DMS 273 (cell line): ENCODE data around the gene AIMP2.
"Not testable (repeated sequence)": the region's sequence is repeated elsewhere in the genome, so short reads cannot be mapped to it uniquely, and the experiment has no call there.

Experiments
- DNase-seq: peaks from one replicate; lab custom pipeline; 2025; ENCODE audit not compliant: unreplicated experiment; lab: John Stamatoyannopoulos, UW

The AIMP2 gene

DNA sequence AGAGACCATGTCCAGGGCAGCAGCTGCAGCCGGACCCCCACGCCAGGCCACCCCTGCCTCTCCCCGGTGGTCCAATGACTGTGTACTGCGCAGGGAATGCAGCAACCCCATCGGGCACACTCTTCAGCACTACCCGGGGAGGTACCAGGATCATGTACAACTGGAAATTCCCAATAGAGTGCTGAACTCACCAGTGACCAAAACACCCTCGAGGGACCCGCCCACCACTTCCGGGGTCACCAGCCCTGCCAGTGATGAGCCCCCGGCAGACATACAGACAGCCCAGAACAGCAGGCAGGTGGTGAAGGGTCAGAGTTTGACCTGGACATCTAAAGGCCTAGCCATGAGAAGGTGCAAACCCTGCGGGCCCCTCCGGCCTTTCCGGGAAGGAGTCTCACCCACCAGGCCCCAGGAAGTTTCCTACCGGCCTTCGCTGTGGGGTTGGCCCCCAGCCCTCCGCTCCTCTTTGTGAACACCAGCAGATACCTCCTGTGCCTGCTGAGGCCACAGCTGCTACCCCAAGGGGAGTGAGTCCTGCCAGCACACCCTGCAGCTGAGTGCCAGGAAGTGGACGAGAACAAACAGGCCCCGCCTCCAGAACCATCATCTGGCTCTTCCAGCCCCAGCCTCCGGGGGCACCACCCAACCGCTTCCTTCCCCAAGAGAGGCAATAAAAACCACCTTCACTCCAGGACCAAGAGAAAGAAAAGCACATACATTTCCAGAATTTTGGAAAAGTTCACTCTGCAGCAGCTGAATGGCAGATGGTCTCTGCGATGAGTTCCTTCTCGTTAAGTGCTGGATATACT, 17.1 kb downstream of the AIMP2 start:
- peak; percentile 89 for DNase-seq

GRCh38 chr7:6026820-6027311, 17.8 kb downstream of the AIMP2 start:
- no peak for DNase-seq

DNA sequence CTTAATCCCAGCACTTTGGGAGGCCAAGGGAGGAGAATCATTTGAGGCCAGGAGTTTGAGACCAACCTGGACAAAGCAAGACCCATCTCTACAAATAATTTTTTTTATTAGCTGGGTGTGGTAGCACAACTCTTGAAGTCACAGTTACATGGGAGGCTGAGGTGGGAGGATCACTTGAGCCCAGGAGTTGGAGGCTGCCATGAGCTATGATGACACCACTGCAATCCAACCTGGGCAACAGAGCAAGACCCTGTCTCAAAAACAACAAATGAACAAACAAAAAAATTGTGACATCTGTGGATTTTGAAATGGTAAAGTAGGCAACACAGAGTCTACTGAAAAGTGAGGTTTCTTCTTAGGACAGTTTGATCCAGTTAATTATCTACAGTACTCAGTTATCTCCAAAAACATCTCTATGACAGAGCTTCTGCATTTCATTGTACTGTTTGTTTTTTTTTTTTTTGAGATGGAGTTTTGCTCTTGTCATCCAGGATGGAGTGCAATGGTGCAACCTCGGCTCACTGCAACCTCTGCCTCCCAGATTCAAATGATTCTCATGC, 18.8 kb downstream of the AIMP2 start:
- no peak for DNase-seq

GRCh38 chr7:6028563-6028962, 19.5 kb downstream of the AIMP2 start:
- no peak for DNase-seq

DNA sequence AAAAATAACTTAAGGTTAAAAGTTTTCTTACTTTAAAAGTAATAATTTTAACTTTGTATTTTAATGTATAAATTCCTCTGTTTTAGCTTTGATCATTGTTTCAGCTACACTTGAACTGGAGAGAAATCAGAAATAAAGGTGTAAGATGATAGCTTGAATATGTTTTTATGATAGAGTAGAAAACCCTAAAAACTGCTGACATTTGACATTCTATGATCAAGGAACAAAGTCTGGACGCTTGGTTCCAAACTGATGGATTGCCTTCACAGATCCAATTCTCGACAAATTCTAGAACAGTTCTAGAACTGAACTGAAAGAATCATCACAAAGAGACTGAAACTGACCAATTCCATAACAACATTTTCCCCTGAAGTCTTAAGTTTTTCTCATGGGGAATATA, 21.9 kb downstream of the AIMP2 start, which contains the start of gene ANKRD61:
ANKRD61 (plus strand) TSS at position 389 of the 400 bp plus-strand sequence; CDS start at position 389, 0 bp downstream.
- no peak for DNase-seq

DNA sequence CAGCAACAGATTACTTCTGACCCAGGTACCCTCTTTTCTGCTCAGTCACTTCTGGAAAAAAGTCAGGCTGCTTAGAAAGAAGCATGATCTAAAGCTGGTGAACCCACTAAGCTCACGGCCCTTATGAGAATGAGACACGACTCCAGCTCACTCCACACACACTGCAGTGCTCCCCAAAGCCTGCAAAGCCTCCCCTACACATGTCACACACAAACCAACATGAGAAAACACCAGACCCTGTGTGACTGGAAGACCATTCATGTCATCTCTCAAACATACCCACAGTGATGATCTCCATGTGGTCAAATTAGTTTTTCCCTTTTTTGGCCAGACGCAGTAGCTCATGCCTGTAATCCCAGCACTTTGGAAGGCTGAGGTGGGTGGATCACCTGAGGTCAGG, 22.5 kb downstream of the AIMP2 start:
- DNase-seq = no peak

DNA sequence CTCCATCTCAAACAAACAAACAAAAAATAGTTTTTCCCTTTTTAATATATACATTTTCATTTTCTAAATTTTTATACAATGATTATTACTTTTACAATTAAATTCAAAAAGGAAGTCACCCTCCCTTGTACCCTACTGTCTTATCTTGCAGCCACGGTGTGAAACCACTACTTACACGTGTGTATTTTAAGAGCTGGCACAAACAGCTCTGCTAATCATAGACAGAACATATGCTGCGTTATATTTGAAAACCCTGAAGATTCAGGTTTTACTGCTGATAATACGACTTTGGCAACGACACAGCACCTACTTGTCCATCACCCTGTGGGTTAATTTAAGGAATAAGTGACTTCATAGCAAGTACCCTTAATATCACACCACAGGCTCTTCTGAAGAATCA, 23.1 kb downstream of the AIMP2 start:
- no peak for DNase-seq

DNA sequence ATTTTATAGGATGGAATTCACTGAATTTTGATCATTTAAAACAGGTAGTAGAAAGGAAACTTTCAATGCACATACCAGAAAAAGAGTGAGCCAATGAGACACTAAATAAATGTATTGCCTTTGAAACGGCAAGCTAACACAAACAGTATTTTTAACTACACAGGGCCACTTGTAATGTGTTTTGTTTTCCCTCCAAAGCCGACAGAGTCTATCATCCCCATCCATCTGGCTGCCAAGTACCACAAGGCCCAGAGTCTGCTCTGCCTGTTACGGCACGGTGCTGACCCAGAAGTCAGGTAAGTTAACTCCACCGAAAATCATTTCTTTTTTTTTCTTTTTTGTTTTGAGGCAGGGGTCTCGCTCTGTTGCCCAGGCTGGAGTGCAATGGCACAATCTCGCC, 23.6 kb downstream of the AIMP2 start:
- no peak for DNase-seq

GRCh38 chr7:6035165-6035564, 26.1 kb downstream of the AIMP2 start:
- DNase-seq = no peak

GRCh38 chr7:6035686-6036085, 26.6 kb downstream of the AIMP2 start:
- no peak for DNase-seq

- no peak for DNase-seq
These were observed 40.7 kb downstream of the AIMP2 start for GRCh38 chr7:6049780-6050179.

DNA sequence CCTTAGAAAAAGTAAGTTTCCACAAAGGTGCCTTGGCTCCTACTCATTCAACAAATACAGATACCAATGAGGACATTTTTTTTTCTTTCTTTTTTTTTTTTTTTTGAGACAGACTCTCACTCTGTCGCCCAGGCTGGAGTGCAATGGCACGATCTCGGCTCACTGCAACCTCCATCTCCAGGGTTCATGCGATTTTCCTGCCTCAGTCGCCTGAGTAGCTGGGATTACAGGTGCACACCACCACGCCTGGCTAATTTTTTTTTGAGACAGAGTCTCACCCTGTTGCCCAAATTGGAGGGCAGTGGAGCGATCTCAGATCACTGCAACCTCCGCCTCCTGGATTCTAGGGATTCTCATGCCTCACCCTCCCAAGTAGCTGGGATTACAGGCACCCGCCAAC, 42.1 kb downstream of the AIMP2 start:
- DNase-seq = not testable (repeated sequence)

DNA sequence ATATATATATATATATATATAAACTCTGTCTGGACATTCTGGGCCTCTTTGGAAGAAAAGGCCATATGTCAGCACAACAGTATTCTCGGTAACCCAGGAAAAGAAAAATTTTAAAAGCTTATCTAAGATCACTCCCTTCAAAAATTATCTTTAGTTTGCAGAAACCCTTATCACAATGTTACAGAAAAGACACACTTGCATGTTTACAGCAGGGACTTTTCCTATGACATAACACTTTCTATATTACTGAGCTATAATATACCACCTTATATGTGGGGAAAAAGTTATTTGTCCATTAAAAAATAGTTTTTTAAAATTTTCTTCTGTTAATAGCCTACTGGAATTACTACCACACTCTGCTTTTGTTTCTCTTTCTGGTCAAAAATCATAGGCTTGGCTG, 47.5 kb downstream of the AIMP2 start:
- DNase-seq = no peak

DNA sequence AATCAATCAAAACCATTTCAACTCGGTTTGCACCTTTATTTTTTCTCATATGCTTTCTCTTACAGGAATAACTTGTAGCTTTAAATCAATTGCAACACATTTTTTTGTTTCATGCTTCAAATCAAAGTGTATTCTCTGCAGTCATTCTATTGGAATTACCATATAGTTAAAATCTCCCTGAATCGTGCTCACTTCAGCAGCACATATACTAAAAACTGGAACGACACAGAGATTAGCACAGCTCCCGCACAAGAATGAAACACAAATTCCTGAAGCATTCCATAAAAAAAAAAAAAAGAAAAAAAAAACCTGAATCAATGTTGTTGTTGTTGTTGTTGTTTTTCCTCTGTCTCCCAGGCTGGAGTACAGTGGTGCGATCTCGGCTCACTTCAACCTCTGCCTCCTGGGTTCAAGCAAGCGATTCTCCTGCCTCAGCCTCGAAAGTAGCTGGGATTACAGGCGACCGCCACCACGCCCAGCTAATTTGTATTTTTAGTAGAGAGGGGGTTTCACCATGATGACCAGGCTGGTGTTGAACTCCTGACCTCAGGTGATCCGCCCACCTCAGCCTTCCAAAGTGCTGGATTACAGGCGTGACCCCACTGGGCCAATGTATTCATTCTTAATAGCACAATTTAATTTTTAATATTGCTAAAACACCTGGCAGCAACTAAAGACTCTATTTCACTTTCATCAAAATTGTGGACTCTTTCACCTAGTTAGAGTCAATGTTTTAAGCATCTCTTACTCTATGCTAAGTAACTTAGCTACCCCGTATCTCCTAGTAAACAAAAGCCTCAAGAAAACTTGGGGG, 48.5 kb downstream of the AIMP2 start:
- no peak for DNase-seq

DNA sequence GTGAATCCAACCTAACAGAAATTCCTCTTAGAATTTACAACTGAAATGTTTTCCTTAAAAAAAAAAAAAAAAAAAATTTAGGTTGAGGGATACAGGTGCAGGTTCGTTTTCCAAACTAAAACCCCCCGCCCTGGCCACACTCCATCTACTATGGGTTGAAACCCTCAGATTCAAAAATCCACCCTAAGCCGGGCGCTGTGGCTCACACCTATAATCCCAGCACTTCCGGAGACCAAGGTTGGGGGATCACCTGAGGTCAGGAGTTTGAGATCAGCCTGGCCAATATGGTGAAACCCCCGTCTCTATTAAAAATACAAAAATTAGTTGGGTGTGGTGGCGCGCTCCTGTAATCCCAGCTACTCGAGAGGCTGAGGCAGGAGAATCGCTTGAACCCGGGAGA, 50.9 kb downstream of the AIMP2 start:
- not testable (repeated sequence) for DNase-seq

GRCh38 chr7:6071406-6071805, 62.3 kb downstream of the AIMP2 start:
- DNase-seq = no peak
